Muscle layer of colon (tissue), 2 donors: ENCODE data around the gene CUEDC1.
A peak's percentile ranks its signal among the peaks of the same experiment; 100 is the strongest.
"Not testable (repeated sequence)": the region's sequence is repeated elsewhere in the genome, so short reads cannot be mapped to it uniquely, and the experiment has no call there.

ENCODE experiments used
- H3K27ac ChIP-seq: one replicate; pipeline ENCODE4 v1.7.0; 2013; ENCODE audit warnings: low read depth, mild to moderate bottlenecking, low read length, moderate library complexity
- H3K27me3 ChIP-seq, 2 donors: one replicate each; pipeline ENCODE4 v1.7.0; 2013; ENCODE audit warnings: low read length in 2 of 2, mild to moderate bottlenecking in 2 of 2; ENCODE audit not compliant: insufficient read depth in 2 of 2, control insufficient read depth in 1 of 2
- H3K36me3 ChIP-seq: one replicate; pipeline ENCODE4 v1.7.0; 2013; ENCODE audit warnings: mild to moderate bottlenecking, low read length; ENCODE audit not compliant: insufficient read depth
- H3K4me1 ChIP-seq: one replicate; pipeline ENCODE4 v1.7.0; 2013; ENCODE audit warnings: mild to moderate bottlenecking, low read length; ENCODE audit not compliant: insufficient read depth
- H3K4me3 ChIP-seq, 2 donors: one replicate each; pipeline ENCODE4 v1.7.0; 2013; ENCODE audit warnings: low read length in 2 of 2, low read depth in 1 of 2, mild to moderate bottlenecking in 1 of 2, moderate library complexity in 1 of 2
- H3K9ac ChIP-seq: one replicate; pipeline ENCODE4 v1.7.0; 2013; ENCODE audit warnings: low read length
- H3K9me3 ChIP-seq: one replicate; pipeline ENCODE4 v1.7.0; 2013; ENCODE audit warnings: mild to moderate bottlenecking, low read length
- donor health status: abdominal sarcoma.
- donor health status: Adenocarcinoma of cecum.

CUEDC1 gene

GRCh38 chr17:57982452-57983170 lies 27.4 kb upstream of the CUEDC1 start:
- Histone ChIP-seq H3K4me1 (peaks cover 69% of the 10 kb centered on the region), H3K27me3 (no peaks in the 10 kb centered on the region), H3K9me3 (no peaks in the 10 kb centered on the region), H3K27ac (peak overlapping the region; percentile 59), H3K4me3 (no peak overlapping the region), H3K36me3 (peaks cover 31% of the 10 kb centered on the region), H3K9ac (no peak overlapping the region)

- Histone ChIP-seq H3K36me3 (peaks cover 51% of the 10 kb centered on the region), H3K27ac (no peak overlapping the region), H3K9me3 (no peaks in the 10 kb centered on the region), H3K27me3 (no peaks in the 10 kb centered on the region), H3K4me1 (peaks cover 67% of the 10 kb centered on the region), H3K4me3 (no peak overlapping the region), H3K9ac (no peak overlapping the region)
These were observed 25.3 kb upstream of the CUEDC1 start for GRCh38 chr17:57980522-57980921.

DNA sequence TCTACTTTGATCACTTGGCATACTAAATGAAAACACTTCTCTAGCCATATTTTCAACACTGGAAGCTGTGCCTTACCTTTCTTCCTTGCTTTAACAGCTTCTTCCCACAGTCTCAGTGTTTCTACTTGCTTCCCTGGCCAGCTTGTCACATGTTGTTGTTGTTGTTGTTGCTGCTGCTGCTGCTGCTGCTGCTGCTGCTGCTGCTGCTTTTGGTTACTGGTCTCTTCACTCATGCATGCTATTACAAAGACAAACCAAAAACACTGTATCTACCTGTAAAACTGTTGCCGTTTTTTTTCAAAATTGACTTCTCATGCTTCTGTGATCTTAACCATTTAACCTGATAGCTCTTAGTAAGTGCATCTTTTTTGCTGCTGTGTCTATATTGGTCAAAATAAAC lies 23.9 kb upstream of the CUEDC1 start:
- Histone ChIP-seq H3K27me3 (no peaks in the 10 kb centered on the region), H3K9me3 (no peaks in the 10 kb centered on the region), H3K27ac (no peak overlapping the region), H3K36me3 (peaks cover 66% of the 10 kb centered on the region), H3K4me3 (no peak overlapping the region), H3K9ac (no peak overlapping the region), H3K4me1 (peaks cover 66% of the 10 kb centered on the region)

- no peaks in the 10 kb centered on the region for H3K27me3 ChIP-seq
- no peak overlapping the region for H3K27ac ChIP-seq
- H3K4me1 ChIP-seq: peaks cover 41% of the 10 kb centered on the region
- no peaks in the 10 kb centered on the region for H3K9me3 ChIP-seq
- no peak overlapping the region for H3K4me3 ChIP-seq
- peaks cover 80% of the 10 kb centered on the region for H3K36me3 ChIP-seq
- no peak overlapping the region for H3K9ac ChIP-seq
These were observed 21.4 kb upstream of the CUEDC1 start for GRCh38 chr17:57976594-57976993.

DNA sequence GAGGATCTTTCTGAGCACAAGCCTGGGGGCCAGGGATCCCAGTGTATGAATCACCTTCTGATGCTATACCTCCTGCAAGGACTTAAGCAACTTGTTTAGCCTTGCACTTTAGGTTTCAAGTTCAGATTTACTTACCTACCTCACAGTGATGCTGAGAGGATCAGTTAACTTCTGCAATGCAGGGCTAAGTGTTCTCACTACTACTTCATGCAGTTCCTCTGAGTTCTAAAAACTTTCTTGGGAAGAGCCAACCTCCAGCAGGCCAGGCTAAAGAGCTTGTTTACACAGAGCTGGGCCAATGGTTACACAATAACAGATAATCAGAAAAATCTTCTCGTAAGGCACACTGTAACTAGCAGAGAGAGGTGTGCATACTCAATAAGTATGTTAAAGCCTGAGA lies 19.8 kb upstream of the CUEDC1 start:
- Histone ChIP-seq H3K27ac (no peak overlapping the region), H3K4me1 (peaks cover 27% of the 10 kb centered on the region), H3K36me3 (peaks cover 78% of the 10 kb centered on the region), H3K4me3 (no peak overlapping the region), H3K27me3 (no peaks in the 10 kb centered on the region), H3K9me3 (no peaks in the 10 kb centered on the region), H3K9ac (no peak overlapping the region)

GRCh38 chr17:57974053-57974824 lies 19.0 kb upstream of the CUEDC1 start:
- not testable (repeated sequence) for H3K9ac ChIP-seq, H3K9me3 ChIP-seq, H3K27ac ChIP-seq, H3K27me3 ChIP-seq, H3K4me3 ChIP-seq
- peaks cover 24% of the 10 kb centered on the region for H3K4me1 ChIP-seq
- peaks cover 72% of the 10 kb centered on the region for H3K36me3 ChIP-seq

DNA sequence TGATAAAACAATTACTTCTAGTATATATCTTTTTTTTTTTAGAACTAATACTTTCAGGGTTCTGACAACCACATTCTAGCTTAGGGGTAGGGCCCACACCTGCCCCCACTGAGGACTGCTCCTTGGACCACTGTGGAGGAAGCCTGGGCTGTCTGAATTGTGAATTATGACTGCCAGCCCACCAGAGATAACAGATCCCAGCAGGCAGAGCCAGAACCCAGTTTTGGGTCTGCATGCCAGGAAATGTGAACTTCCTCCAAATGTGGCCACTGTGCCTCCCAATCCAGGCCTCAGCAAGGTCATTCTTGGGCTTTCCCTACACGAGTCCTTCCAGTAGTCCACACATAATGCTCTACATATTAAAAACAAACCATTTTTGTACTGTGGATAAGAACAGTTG lies 16.9 kb upstream of the CUEDC1 start:
- Histone ChIP-seq H3K27ac (no peak overlapping the region), H3K9ac (no peak overlapping the region)

GRCh38 chr17:57971572-57971971 lies 16.4 kb upstream of the CUEDC1 start:
- Histone ChIP-seq H3K4me1 (peaks cover 26% of the 10 kb centered on the region), H3K27ac (no peak overlapping the region), H3K4me3 (no peak overlapping the region), H3K9me3 (no peaks in the 10 kb centered on the region), H3K36me3 (peaks cover 47% of the 10 kb centered on the region), H3K9ac (no peak overlapping the region), H3K27me3 (no peaks in the 10 kb centered on the region)

More for the DNA sequence above, 16.9 kb upstream of the CUEDC1 start:
- no peak overlapping the region for H3K4me3 ChIP-seq
- H3K36me3 ChIP-seq: peaks cover 52% of the 10 kb centered on the region
- no peaks in the 10 kb centered on the region for H3K27me3 ChIP-seq
- H3K4me1 ChIP-seq: peaks cover 20% of the 10 kb centered on the region
- no peaks in the 10 kb centered on the region for H3K9me3 ChIP-seq

DNA sequence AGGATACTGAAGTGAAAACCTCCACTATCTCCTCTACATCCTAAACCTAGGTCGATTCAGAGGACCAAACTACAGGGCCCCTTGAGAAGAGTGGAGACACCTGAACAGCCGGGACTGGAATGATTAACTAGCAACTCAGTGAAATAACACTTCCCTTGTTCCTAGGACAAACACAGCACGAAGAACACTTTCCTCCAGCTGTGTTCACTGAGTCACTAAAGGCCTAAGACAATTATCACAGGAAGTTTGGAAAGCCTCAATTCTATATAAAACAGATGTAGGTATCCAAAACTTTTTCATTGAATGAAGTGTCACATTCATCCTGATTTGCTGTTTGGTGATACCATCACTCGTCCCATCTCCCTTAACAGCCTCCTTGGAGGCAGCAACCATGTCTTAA lies 15.5 kb upstream of the CUEDC1 start:
- H3K27me3 ChIP-seq: no peaks in the 10 kb centered on the region
- H3K9me3 ChIP-seq: no peaks in the 10 kb centered on the region
- no peak overlapping the region for H3K27ac ChIP-seq
- no peak overlapping the region for H3K4me3 ChIP-seq
- H3K9ac ChIP-seq: no peak overlapping the region
- peaks cover 38% of the 10 kb centered on the region for H3K36me3 ChIP-seq
- H3K4me1 ChIP-seq: peaks cover 30% of the 10 kb centered on the region

DNA sequence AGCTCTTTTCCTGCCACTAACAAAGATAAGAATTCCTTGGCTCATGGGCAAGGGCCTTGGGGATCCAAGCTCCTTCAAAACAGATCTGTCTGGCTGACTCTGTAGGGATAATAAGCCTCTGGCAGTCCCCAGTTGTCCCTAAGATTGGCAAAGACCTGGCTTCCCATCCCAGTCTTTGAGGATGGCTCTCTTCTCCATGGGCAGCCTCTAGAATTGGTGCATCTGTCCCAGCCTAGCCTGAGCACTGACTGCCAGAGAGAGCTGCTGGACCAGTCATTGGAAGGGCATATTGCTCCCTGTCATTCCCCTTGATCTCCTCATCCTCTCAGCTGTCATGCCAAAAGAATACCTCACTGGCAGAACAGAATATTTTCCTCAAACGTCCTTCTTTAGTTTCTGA lies 13.2 kb upstream of the CUEDC1 start:
- H3K9me3 ChIP-seq: no peaks in the 10 kb centered on the region
- H3K36me3 ChIP-seq: peaks cover 16% of the 10 kb centered on the region
- H3K4me3 ChIP-seq: no peak overlapping the region
- peak overlapping the region; percentile 30 for H3K27ac ChIP-seq
- H3K9ac ChIP-seq: no peak overlapping the region
- peaks cover 15% of the 10 kb centered on the region for H3K4me1 ChIP-seq
- H3K27me3 ChIP-seq: no peaks in the 10 kb centered on the region

DNA sequence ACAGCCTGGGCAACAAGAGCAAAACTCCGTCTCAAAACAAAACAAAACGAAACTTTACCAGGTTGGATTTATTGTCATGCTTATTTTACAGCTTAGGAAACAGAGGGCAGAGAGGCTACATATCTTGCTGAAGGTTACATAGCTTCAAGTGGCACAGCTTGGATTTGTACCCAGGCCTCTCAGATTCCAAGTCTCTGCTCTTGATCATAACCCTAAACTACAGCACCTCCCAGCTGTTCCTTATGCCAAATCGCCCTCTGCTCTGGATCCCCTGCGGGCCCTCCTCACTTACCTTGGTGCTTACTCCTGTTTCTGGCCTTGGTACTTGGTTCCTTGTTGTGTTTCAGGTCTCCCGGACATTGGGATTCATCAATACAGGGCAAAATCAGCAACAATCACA lies 11.7 kb upstream of the CUEDC1 start:
- peaks cover 10% of the 10 kb centered on the region for H3K36me3 ChIP-seq
- no peak overlapping the region for H3K9ac ChIP-seq
- H3K27me3 ChIP-seq: no peaks in the 10 kb centered on the region
- no peaks in the 10 kb centered on the region for H3K9me3 ChIP-seq
- no peak overlapping the region for H3K4me3 ChIP-seq
- peaks cover 15% of the 10 kb centered on the region for H3K4me1 ChIP-seq
- H3K27ac ChIP-seq: no peak overlapping the region

GRCh38 chr17:57966246-57966645 lies 11.0 kb upstream of the CUEDC1 start:
- H3K4me1 ChIP-seq: peaks cover 15% of the 10 kb centered on the region
- H3K27me3 ChIP-seq: no peaks in the 10 kb centered on the region
- H3K9ac ChIP-seq: no peak overlapping the region
- no peak overlapping the region for H3K27ac ChIP-seq
- H3K9me3 ChIP-seq: no peaks in the 10 kb centered on the region
- H3K36me3 ChIP-seq: peaks cover 4% of the 10 kb centered on the region
- no peak overlapping the region for H3K4me3 ChIP-seq
